Activated CD4-positive, CD25-positive, alpha-beta regulatory T cell treated with anti-CD3 and anti-CD28 coated beads, Interleukin-2, amount 50 U/mL, for 24 hours (primary cell): ENCODE measurements around the gene POLA2.

Experiments
- ATAC-seq, 2 donors: fragments of 150-1000 bp; cut with Tn5 transposase; one replicate each; pipeline ENCODE4 v1.10.0; 2021; ENCODE audit warnings: mild to moderate bottlenecking in 1 of 2, moderate library complexity in 1 of 2

Gene POLA2

DNA sequence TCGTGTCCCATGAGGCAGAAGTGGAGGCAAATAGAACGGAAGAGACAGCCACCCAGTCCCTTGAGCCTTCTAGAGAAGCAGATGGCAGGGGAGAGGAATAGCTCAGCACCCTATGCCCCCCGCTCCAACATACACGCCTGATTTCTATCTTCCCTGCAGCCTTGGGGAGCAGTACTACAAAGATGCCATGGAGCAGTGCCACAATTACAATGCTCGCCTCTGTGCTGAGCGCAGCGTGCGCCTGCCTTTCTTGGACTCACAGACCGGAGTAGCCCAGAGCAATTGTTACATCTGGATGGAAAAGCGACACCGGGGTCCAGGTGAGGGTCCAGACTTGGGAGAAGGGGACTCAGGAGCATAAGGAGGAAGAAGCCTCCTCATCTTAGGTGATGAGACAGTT, 78.5 kb downstream of the POLA2 start:
- no peak for ATAC-seq

DNA sequence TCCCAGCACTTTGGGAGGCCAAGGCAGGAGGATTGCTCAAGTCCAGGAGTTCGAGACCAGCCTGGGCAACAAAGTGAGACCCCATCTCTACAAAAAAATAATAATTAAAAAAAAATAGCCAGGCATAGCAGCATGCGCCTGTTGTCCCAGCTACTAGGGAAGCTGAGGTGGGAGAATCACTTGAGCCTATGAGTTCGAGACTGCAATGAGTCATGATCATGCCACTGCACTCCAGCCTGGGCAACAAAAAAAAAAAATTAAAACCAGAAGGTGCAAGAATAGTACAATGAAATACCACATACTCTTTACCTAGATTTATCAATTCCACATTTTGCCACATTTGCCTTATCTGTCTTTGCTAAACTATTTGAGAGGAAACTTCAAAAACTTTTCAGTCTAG, 80.1 kb downstream of the POLA2 start:
- ATAC-seq = no peak
